ENCODE results near the gene FAM20C.
"Not testable (repeated sequence)": the region's sequence is repeated elsewhere in the genome, so short reads cannot be mapped to it uniquely, and the experiment has no call there.

Gene FAM20C

DNA sequence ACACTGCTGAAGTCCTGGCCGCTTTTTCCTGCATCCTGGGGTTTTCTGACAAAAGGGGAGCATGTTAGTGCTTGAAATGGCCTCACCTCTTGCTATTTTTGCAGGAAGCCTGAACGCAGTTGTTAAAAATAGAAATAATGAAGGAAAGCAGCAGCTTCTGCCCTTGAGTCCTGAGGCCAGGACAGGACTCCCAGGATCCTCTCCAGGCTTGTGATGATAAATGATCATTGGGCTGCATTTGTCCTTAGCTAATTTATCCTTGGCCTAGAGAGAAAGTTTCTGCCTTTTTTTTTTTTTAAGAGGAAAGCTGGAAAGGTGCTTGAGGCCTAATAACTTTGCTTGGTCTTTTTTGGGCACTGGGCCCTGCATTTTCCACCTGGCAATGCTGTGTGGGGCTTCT lies 17.7 kb upstream of the FAM20C start:
- no peak for DNase-seq (ENCODE audit: low read depth)

DNA sequence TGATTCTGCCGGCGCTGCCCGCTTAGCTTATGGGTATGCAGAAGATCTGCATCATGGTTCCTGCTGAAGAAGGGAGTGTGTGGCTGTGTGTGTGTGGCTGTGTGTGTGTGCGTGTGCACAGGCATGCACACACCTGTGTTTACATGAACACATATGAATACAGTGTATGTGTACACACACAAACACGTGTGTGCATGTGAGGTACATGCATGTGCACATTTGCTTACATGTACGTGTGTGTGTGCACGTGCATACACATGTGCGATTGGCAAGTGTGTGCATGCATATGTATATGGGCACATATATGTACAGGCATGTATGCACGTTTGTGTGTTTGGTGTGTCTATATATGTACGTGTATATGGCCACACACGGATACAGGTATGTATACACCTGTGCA lies 16.4 kb upstream of the FAM20C start:
- DNase-seq (ENCODE audit: low read depth): no peak

DNA sequence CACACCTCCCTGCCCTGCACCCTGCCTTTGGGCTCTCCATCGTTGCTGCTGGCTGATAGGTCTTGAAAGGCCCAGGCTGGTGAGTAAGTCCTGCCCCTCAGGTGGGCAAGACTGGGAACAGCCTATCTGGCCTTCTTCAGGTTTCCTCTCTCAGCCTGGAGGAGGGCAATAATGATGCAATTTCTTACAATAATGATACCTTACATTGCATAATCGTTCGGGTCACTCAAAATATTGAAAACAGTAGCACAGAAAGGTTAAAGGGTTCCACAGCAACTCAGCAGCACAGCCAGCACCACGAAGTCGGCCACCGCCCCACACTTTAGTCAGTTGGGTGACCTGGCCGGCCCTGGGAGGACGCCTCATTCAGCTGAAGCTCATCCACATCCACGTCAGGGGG lies 16.0 kb upstream of the FAM20C start:
- DNase-seq (ENCODE audit: low read depth): no peak

DNA sequence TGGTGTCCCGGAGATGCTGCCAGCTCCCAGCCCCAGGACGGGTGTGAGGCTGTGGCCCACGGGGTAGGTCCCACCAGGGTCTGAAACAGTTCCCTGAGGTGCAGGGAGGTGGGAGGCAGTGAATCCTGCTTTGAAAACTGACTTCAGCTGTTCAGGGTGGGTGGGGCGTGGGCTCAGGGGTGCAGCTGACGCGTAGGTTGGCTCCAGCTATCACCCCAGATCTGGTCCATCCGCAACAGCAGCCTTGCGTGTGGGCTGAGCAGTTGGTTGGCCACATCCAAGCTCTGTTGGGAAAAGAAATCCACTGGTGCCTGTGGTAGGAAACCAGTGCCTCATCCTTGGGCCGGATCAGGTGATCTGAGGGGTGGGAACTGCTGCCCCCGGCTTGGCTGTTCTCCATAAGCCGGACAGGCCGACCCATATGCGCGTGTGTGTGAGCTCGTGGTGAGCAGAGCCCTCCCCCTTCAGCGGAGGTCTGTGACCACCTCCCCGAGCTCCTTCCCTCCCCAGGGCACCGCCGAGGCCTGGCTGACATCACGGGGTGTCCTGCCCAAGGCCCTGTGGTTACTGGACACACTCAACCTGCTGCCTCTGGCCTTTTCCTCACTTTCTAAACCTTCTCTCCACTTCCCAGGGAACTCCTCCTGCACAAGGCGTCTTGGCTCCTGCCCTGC lies 15.4 kb upstream of the FAM20C start:
- DNase-seq (ENCODE audit: low read depth): no peak

DNA sequence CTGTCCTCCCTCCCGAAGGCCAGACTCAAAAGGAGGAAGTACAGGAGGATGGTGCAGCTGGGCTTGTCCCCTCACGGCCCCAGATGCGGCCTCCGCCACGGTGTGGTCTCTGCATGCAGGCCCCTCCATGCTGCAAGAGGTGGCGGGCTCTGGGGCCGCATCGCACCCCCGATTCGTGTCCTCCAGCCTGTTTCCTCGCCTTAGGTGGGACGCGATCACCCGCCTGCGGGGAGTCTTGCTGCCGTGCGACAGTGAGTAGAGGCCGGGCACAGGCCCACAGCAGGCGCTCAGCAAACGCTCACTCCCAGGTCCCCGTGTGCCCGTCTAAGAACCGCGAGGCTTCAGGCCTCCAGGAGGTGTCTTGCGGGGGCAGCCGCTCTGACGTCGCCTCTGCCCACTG lies 13.9 kb upstream of the FAM20C start:
- DNase-seq (ENCODE audit: low read depth): no peak

DNA sequence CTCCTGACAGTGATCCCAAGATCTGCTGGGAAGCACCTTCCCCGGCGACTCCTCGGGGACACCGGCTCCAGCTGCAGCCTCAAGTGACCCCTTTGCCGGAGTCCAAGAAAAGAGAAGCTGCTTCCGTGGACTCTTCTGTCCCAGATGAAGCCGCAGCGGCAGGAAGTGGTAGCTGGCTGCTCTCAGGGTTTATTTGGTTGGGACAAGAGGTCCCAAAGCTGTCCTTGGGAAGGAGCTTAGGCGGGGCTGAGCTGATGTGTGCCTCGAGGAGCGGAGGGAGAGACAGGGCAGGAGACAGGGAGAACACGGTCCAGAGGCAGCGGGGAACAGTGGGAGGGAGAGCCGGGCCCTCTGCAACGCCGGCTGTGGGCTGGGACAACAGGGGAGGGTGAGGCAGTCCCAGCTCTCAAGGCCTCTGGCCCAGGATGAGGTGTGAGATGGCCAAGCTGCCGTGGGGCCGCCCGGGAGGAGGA lies 13.1 kb upstream of the FAM20C start:
- DNase-seq (ENCODE audit: low read depth): no peak

DNA sequence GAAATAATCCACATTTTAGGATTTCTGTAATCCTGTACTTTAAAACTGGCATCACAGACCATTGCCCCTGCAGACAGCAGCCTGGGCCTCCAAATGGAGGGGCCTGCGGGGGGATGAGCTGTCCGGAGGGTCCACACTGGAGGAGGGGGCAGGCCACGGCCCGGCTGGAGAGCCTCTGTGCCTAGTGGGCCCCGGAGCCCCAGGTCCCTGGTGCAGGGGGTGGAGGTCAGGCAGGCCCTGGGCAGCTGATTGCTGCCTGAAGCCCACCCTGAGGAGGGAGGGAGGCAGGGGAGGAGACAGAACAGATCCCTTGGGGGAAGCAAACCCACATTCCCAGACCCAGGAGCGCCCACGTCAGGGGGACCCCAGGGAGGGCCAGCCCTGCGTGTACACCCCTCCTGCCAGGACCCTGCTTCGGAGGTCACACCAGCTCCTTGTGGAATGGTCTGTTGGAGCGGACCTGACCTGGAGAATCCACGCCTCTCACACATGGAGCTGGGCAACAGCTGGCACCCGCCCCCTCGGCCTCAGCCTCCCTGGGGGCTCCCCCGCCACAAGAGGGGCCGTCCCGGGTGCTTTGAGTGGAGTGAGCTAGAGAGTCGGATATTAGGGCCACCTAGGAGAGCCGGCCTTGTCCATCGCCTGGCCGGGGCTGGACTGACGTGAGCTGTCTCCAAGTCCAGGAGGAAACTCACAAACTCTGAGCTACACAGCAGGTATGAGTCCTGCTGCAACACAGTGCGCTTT lies 12.2 kb upstream of the FAM20C start:
- no peak for DNase-seq (ENCODE audit: low read depth)

DNA sequence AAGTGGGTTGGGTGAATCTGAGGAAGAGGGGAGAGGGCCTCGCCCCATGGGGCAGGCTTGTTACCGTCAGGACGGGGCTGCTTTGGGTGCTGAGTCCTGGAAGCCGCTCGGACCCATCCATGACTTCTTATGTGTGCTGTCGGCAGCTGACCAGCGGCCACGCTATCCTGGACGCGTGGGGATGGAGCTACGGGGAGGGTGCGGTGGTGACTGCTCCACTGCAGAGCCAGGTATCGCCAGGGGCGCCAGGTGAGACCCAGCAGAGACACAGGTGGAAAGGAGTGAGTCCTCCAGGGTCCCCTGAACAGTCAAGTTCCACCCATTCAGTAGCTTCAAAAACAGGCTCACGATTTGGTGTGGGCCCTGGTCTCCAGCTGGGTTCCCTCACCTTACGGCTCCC lies 10.6 kb upstream of the FAM20C start:
- no peak for DNase-seq (ENCODE audit: low read depth)

DNA sequence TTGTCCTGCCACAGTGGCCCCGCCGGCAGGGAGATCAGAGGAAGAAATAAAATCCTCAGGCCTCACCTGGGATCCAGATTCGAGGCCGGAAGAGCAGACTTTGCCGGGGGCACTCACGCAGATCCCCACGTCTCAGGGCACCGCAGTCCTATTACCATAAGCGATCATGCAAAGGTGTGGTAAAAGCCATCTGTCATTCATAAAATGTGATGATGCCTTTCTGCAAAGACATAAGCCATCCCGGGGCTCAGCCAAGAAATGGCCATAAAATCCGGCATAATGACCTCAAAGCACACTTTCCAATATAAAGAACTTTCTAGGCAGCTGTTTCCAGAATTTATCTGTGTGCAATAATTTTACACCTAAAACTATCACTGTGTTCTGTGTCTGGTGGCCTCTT lies 9.9 kb upstream of the FAM20C start:
- not testable (repeated sequence) for DNase-seq (ENCODE audit: low read depth)

DNA sequence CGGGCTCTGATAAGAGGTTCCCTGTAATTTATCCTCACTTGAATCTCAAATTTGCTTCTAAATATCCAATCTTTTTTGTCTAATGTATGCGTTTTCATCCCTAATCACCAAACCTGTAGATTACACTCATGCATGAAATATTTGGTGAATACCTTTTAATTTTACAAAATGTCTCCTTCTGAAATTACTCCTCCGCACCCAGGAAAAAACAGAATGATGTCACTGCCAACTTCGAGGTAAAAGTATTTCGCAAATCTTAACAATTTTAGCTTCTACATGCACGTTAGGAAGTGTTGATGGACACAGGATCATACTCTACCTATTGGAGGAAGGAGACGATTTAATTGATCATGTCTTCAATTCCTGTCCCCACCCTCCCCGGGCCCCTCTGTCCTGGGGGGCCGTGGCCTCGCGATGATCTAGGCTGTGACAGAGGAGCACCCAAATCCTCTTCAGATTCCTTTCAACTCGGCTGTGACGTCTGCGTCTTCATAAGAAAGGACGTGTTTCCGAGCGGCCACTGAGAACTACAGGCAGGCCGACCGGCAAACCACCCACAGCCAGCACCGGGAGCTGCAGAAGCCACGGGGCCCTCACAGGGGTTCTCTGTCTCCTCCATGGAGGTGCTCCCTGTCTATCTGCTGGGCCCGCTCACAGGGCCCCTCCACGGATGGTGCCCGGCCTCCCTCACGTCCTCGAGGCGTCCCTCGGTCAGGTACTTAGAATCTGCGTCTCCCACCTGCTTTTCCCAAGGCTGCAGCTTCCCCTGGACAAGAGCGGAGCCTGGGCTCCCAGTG lies 8.7 kb upstream of the FAM20C start:
- no peak for DNase-seq (ENCODE audit: low read depth)

DNA sequence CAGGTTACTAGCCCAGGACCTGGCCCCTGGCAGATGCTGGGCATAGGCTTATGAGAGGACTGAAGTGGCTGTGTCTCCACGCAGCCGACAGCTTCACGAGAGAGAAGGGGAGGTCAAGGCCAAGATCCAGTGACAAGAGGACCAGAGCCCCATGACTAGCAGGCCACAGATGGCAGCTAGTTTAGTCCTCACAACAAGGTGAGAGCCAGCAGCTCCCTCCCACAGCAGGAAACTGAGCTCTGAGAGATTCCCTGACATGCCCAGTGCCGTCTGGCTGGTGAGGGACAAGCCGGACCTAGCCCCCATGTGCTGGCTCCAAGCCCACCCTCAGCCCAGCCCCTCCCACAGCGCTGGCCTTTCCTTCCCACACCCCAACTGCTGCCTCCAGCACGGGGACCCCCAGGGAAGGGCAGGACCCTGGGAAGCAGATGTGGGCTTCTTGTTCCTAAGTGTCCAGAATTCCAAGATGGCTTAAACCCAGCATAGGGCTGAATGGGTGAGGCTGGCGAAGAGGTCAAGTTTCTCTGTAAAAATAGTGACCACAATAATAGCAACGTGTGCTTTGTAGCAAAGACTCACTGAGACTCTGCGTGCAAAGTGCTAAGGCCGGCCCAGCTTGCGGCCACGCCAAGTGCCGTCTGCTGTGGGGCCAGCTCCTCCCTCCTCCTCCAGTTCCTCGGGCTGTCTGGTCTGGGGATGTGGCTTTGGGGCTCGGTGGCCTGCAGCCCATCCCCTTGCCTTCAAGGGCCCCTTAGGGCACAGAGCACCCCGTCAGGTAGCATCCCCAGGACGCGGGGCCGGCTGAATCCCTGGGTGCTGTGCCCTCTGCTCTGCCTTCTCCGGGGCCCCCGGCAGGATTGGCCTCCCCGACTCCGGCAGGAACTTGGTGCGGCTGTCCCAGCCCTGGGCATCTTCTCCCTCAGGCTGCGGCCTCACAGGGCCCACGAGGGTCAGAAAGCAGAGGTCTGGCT lies 7.8 kb upstream of the FAM20C start:
- no peak for DNase-seq (ENCODE audit: low read depth)

DNA sequence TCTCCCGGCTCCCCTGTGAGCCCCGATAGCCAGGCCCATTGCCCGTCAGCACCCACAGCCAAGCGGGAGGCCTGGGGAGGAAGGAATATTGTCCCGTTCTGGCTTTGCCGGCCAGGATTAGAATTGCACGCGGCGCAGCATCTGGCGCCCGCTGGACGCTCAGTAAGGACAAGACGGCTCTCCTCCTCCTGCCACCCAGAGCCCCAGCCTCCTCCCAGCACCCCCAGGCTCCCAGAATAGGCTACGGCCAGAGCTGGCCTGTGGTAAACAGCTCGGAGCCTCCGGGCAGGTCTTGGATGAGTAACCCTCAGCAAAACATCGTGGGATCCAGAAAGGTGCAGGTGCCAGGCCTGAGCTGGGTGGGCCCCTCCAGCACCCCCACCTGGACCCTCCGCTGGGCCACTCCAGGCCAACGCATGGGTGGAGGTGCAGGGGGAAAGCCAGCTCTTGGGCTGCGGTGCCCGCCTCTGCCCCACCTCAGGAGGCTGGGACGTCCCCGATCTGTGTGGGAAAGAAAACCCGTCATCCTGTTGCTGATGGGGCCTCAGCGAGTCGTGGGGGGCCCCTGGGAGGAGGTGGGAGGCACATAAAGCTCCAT lies 5.8 kb upstream of the FAM20C start:
- no peak for DNase-seq (ENCODE audit: low read depth)

DNA sequence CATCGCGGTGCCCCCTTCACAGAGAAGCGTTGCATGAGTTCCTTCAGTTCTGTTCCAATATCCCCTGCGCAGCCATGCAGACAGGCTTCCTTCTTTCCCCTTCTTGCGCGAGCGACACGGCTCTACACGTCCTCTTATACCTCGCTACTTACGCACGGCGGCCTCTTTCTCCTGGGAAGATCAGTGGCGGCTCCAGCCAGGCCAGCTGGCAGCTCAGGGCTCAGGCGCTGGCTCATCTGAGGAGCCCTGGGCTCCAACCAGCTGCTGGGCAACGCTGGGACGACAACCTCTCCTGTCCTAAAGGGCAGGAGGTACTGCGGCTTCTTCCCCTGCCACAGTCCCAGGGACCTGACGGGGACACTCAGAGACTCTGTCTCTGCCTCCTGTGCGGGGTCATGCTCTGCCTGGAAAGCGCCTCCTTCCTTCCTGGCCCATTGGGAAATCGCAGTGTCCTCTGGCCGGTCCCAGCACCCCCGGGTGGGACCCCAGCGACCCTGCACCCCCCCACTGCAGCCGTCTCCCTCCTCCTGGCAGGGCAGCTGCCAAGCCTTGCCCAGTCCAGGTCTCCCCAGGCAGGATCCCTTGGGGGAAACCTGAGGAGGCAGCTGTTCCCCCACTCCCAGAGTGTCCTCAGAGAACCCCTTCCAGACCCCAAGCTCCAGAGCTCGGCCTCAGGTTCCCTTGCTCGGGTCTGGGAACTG lies 5.0 kb upstream of the FAM20C start:
- no peak for DNase-seq (ENCODE audit: low read depth)

DNA sequence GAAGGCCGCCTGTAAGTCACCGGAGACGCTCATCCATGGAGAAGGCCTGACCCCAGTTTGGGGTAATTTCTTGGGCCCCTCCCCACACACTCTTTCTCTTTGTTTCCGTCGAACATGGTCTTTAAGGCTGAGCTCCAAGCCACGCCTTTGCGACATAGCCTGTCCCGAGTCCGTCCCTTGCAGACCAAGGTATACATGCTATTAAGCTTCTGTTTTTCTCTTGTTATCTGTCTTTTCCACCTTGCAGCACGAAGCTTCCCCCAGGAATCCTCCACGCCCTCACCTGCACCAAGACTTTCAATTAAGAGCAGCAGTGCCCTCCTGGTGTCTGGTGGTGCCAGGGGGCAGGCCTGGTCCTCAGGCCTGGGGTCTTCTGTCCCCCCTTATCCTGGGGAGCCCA lies 4.2 kb upstream of the FAM20C start:
- no peak for DNase-seq (ENCODE audit: low read depth)

DNA sequence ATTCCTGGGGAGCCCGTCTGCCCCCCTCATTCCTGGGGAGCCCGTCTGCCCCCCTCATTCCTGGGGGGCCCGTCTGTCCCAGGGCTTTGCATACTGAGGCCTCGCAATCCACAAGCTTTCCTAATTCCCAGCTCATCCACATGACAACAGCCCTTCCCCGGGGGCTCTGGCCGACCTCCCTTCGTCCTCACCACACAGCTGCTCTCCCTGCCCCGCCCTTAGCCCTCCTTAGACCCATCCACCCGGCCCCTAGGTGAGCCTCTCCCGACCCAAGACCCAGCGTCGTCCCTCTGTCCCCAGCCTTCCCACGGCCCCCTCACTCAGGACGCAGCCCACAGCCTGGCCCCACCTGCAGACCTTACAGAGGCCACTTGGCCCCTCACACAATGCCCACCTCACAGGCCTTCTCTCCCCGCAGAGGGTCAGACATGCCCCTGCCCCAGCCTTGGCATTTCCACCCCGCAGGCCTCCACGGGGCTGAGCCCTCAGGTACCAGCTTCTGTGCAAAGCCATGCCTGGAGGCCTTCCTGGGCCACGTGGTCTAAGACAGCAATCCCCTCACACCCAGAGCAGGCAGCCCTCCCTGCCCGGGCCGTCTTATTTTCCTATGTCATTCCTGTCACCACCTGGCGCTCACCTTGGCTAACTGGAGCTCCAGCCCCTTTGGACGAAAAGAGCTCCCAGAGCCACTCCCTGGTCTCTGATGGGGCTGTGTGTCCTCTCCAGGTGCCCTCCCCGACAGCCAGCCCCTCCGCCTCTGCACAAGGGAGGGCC lies 3.5 kb upstream of the FAM20C start:
- DNase-seq (ENCODE audit: low read depth): no peak

DNA sequence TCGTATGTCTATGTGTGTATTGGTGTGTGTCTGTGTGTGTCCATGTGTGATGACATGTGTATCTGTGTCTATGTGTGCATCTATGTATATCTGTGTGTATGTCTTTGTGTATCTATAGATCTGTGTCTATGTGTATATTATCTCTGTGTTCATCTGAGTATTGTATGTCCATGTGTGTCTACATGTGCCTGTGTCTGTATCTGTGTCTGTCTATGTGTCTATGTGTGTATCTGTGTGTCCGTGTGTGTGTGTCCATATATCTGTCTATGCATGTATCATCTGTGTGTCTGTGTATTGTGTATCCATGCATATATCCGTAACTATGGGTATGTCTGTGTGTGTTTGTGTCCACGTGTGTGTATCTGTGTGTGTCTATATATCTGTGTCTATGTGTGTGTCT lies 2.7 kb upstream of the FAM20C start:
- DNase-seq (ENCODE audit: low read depth): no peak

DNA sequence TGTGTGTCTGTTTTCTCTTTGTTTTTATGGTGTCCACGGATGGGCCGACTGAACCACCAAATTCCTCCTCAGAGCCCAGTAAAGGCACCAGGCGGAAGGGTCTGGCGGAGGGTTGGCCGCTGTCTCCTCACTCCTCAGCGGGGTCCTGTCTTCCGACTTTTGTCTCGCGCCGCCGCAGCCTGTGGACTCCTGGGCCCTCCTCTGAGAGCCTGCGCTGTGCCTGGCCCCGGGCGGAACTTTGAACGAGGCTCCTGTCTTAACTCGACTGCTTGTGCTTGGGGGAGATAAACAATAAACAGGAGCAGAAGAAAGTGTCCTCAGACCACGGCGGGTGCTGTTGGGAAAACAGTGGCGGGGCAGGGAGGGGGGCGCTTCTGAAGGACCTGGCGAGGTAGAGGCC lies 2.2 kb upstream of the FAM20C start:
- DNase-seq (ENCODE audit: low read depth): no peak

DNA sequence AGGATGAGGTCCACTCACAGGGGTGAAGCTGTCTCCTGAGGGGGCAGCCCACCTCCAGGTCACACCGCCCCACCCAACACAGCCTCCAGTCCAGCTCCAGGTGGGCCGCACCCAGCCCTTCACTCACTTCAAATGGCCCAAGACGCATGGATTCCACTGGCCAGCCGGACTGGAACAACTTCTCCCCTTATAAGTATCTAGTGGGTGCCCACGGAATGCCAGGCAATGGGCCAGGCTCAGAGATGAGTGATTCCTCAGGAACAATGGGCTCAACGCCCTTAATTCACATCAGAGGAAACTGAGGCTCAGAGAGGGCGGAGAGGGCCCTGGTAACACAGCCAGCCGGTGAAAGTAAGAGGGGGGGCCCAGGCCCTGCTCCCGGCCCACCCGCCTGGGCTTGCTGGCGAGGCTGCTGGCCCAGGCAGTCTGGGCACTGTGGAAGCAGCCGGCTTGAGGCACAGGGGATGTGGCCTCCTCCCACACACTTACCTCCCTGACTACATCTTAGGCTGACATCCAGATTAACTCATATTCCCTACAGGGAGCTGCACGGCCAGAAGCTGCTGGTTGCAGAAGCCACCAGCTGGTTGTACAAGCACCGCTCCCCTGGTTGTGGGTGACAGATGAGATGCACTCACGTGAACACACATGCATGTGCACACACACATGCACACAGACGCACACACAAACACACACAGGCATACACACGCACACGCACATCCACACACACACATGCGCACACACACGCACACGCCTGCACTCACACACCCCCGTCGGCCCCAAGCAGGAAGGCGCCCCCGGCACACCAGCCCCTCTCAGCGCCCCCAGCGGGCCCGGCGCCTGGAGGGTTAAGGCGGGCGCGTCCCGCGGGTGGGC lies 1.0 kb upstream of the FAM20C start:
- DNase-seq (ENCODE audit: low read depth): no peak
